GM12864 (cell line): Measurements from ENCODE around the gene TBC1D14.

Source experiments
- DNase-seq: peaks from one replicate; pipeline ENCODE4 v3.0.0-alpha.2; 2011; ENCODE audit warnings: low read depth
- H3K4me3 ChIP-seq: 2 replicates; pipeline ENCODE4 v1.5.1; 2011; ENCODE audit warnings: mild to moderate bottlenecking, low read depth, low read length, control low read depth
- TF ChIP-seq, protein P1 (sequence below): IDR thresholded peaks from 2 replicates; pipeline ENCODE4 v1.5.1; 2011; ENCODE audit warnings: low read depth, mild to moderate bottlenecking, moderate library complexity, low read length, control low read depth, inconsistent platforms; ENCODE audit errors: missing control alignments

TBC1D14 gene

DNA sequence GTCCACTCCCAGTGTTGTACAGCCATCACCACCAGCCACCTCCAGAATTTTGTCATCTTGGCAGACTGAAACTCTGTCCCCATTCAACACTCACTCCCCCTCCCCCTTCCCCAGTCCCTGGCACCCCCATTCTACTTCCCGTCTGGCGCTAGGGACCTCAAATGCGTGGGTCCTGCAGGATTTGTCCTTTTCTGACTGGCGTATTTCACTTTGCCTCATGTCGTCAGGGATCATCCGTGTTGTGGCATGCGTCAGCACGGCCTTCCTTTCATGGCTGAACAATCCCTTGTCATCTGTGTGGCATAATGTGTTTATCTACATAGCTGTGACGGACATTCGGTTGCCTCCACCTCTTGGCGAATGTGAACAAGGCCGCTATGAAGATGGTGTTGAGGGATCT is 139.0 kb downstream of the TBC1D14 start:
- DNase-seq, result no peak
- no peak overlapping the region for H3K4me3 ChIP-seq
- TF ChIP-seq, protein P1, sequence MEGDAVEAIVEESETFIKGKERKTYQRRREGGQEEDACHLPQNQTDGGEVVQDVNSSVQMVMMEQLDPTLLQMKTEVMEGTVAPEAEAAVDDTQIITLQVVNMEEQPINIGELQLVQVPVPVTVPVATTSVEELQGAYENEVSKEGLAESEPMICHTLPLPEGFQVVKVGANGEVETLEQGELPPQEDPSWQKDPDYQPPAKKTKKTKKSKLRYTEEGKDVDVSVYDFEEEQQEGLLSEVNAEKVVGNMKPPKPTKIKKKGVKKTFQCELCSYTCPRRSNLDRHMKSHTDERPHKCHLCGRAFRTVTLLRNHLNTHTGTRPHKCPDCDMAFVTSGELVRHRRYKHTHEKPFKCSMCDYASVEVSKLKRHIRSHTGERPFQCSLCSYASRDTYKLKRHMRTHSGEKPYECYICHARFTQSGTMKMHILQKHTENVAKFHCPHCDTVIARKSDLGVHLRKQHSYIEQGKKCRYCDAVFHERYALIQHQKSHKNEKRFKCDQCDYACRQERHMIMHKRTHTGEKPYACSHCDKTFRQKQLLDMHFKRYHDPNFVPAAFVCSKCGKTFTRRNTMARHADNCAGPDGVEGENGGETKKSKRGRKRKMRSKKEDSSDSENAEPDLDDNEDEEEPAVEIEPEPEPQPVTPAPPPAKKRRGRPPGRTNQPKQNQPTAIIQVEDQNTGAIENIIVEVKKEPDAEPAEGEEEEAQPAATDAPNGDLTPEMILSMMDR, result no peak

DNA sequence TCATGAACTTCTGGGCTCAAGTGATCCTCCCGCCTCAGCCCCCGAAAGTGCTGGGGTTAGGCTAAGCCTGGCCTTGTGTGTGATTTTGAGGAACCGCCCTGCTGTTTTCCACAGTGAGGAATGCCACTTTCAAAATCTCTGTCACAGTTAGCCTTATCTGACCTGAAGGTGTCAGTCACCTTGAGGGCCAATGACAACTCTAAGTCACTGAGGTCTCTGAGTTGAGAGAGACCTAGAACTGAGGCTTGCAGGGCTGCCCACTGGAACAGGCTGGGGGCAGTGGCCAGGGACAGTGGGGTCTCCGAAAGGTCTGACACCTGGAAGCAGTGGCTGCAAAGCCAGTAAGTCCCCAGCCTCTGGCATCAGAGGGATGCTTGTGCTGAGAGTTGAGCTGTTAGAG is 139.7 kb downstream of the TBC1D14 start:
- TF ChIP-seq, protein P1, result no peak
- DNase-seq, result no peak
- H3K4me3 ChIP-seq, result no peak overlapping the region

DNA sequence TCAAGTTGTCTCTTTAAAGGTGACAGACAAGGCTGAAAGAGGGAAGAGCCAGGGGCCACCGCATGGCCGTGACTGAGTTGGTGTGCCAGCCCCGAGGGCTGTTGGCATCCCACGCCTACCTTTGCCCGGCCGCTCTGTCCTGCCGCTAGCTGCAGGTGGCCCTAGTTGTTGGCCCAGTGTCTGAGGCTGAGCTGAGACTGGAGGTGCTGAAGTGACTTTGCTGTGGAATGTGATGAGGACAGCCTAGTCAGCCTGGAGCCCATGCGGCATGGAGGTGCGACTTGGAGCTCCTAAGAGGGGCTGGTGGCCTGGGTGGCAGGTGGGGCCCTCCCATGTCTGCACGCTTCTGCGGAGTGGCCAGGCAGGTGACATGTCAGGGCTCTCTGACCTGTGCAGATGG is 140.1 kb downstream of the TBC1D14 start:
- DNase-seq, result no peak
- TF ChIP-seq, protein P1, result no peak
- no peak overlapping the region for H3K4me3 ChIP-seq

DNA sequence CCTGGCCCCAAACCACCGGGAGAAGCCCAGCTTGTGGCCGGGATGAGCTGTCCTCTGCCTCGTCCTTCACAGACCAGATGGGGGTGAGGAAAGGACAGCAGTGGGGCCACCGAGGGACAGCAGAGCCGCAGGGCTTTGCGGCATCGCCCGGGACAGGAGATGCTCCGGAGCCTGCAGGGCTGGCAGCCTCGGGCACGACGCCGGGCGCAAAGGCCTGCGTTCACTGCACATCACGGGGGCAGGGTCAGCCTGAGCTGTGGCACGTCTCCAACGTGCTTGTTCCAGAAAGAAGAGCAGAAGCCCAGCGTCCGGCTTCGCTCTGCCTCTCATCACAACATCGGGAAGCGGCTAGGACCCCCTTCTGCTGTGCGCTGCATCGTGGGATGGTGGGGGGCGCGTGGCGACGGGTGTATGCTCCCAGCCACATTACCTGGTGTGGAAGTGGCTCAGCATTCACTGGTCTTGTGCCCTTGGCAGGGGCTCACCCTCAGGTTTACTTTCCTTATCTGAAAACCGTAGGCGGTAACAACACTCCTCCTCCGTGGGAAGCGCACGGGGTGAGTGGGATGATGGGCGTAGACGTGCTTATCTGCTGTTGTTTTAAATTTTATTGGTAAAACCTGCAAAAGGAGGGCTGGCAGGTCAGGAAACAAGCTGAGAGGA is 141.0 kb downstream of the TBC1D14 start:
- no peak for DNase-seq
- TF ChIP-seq, protein P1, result no peak
- no peak overlapping the region for H3K4me3 ChIP-seq

DNA sequence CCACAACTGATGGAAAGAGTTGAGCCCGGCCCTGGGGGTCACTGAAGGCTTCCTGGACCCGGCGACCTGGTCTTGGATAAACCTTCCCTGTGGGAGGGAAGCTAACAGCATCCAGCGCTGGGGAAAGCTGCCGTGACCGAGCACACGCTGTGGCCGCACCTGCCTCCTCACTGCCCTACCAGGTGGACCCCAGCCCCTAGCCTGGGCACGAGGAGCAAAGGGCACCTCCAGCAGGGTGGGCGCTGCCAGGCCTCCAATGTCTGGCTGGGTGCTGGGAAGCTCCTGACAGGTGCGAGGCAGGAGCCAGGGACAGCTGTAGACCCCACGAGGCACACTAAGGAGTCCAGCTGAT is 141.5 kb downstream of the TBC1D14 start:
- no peak for DNase-seq
- H3K4me3 ChIP-seq, result no peak overlapping the region
- TF ChIP-seq, protein P1, result no peak

DNA sequence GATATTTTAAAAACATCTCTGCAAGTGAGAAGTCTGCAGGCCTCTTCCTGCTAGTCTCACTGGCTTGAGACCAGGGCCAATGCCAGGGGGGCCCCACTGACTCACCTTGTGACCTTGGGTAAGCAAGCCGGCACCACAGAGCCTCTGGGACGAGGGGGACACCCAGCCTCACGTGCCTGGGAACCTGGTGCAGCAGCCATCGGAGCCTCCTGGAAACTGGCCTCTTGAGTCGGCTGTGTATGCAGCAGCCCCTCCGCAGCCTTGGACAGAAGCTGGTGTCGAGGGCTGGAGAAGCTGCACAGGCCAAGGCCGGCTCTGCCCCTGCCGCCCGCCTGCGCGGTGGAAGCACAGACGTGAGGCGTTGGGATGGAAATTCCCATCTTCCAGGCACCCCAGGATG is 142.3 kb downstream of the TBC1D14 start:
- no peak for DNase-seq
- no peak overlapping the region for H3K4me3 ChIP-seq
- TF ChIP-seq, protein P1, result no peak

DNA sequence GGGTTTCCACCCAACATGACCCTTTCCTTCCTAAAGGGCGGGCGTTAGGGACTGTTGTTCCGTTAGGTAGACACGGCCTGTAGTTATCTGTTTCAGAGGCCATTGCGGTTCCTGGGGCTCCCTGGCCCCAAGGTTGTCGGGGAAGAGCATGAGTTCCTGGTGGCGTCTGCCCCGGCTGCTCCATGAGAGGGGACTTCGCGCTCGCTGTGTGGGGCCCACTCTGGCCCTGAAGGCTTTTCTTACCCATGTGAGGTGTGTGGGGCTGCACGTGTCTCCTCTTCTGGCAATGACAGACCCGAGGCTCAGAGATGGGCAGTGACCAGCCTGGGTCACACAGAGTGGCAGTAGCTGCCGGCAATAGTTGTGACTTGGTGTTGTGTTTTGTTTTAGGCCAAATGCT is 142.7 kb downstream of the TBC1D14 start:
- no peak for DNase-seq
- TF ChIP-seq, protein P1, result no peak

More for the DNA sequence above, 142.7 kb downstream of the TBC1D14 start:
- H3K4me3 ChIP-seq, result no peak overlapping the region
